ENCODE data around the gene LILRB2.
"Not testable (repeated sequence)": the region's sequence is repeated elsewhere in the genome, so short reads cannot be mapped to it uniquely, and the experiment has no call there.

Gene LILRB2

DNA sequence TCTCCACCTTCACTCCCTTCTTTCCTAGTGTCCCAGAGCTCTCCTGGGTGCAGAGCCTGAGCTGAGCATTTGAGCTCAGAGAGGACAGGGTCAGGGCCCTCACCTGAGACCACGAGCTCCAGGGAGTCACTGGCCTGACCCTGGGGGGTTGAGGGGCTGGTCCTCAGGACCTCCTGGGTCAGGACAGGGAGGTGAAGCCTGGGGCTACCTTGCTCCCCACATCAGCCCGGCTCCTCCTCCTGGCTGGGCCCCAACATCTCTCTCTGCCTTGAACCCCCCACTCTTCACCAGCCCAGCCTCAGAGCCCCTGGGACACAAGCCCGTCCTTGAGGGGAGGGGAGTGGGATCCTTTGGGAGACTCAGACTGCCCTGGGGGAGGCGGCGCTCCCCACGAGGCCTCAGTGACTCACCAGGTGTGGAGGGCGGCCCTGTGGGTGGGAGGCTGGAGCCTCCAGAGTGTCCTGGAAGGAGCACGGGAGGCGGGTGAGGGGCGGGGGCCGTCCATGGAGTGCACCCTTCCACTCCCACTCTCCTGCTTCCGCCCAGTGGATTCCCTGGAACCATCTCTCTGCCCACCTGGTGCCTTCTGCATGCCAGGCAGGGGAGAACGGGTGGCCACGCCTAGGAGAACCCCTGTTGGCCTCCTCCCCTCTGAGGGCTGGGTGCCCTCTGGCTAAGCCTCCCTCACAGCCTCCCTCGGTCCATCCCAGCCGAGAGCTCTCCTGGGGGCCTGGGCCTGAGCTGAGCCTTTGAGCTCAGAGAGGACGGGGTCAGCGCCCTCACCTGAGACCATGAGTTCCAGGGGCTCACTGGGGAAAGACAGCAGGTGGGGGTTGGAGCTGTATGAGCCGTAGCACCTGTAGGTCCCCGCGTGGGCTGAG, 41.2 kb downstream of the LILRB2 start:
- DNase-seq = not testable (repeated sequence)

GRCh38 chr19:54233941-54234340, 47.0 kb downstream of the LILRB2 start:
- DNase-seq = no peak

GRCh38 chr19:54231077-54231931, 49.6 kb downstream of the LILRB2 start:
- peak; percentile 50 for DNase-seq

DNA sequence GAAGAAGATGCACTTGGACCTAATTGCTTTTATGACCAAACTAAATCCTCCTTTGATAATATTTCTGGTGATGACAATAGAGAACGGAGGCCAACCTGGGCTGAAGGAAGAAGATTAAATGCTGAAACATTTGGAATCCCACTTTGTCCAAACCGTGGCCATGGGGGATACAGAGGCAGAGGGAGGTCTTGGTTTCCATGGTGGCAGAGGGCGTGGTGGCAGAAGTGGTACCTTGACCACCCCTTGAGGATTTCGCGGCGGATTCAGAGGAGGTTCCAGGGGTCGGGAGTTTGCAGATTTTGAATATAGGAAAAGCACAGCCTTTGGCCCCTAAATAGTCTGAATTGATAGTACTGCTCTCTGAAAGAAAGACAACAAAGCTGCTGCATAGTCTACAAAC, 50.9 kb downstream of the LILRB2 start:
- DNase-seq = no peak

- DNase-seq = no peak
Observed at GRCh38 chr19:54229146-54229545, 51.8 kb downstream of the LILRB2 start.

DNA sequence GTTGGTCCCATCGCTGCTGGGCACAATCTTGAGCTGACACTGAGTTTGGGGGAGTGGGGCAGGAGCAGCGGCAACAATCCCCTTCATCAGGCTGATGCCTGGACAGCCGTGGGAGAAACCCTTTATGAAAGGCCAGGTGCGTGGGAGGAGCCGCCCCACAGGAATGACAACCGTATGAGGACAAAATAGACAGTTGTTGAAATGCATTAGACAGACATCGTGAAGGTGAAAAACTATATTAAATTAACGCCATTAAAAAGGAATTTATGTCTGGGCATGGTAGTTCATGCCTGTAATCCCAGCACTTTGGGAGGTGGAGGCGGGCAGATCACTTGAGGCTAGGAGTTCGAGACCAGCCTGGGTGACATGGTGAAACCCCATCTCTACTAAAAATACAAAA, 56.3 kb downstream of the LILRB2 start:
- DNase-seq = not testable (repeated sequence)

GRCh38 chr19:54223937-54224281, 57.0 kb downstream of the LILRB2 start:
- not testable (repeated sequence) for DNase-seq

Data from activated gamma-delta T cell (primary cell).